Smooth muscle cell (in vitro differentiated cells): ENCODE data around the gene FBLN1. TPM values are rescaled to one million over a fixed set of nuclear protein-coding genes. Genes with fewer than 3 reads are reported as not detected.
"Not testable (repeated sequence)": the region's sequence is repeated elsewhere in the genome, so short reads cannot be mapped to it uniquely, and the experiment has no call there.

Source experiments
- DNase-seq: peaks from one replicate; lab custom pipeline; 2025; ENCODE audit not compliant: unreplicated experiment; lab: John Stamatoyannopoulos, UW
- H2AFZ ChIP-seq: fragments of 200-600 bp; sonication (generic); 2 replicates; pipeline ENCODE4 v1.6.0; 2016; ENCODE audit warnings: antibody characterized with exemption, low read depth, mild to moderate bottlenecking
- H3F3A ChIP-seq: fragments of 200-600 bp; sonication (generic); 2 replicates; pipeline ENCODE4 v1.6.0; 2017; ENCODE audit warnings: antibody characterized with exemption, low read depth
- H3K27ac ChIP-seq: fragments of 200-600 bp; sonication (generic); 2 replicates; pipeline ENCODE4 v1.5.1; 2016; ENCODE audit warnings: low read depth, mild to moderate bottlenecking
- H3K27me3 ChIP-seq: fragments of 200-600 bp; sonication (generic); 2 replicates; pipeline ENCODE4 v1.6.1; 2016; ENCODE audit warnings: low read depth, mild to moderate bottlenecking
- H3K36me3 ChIP-seq: fragments of 200-600 bp; sonication (generic); 2 replicates; pipeline ENCODE4 v1.5.1; 2016; ENCODE audit warnings: low read depth
- H3K4me1 ChIP-seq: fragments of 200-600 bp; sonication (generic); 2 replicates; pipeline ENCODE4 v1.5.1; 2016; ENCODE audit warnings: low read depth
- H3K4me2 ChIP-seq: fragments of 200-600 bp; sonication (generic); 2 replicates; pipeline ENCODE4 v1.6.0; 2016; ENCODE audit warnings: mild to moderate bottlenecking
- H3K4me3 ChIP-seq: fragments of 200-600 bp; sonication (generic); 2 replicates; pipeline ENCODE4 v1.5.1; 2016; ENCODE audit warnings: mild to moderate bottlenecking
- H3K79me2 ChIP-seq: fragments of 200-600 bp; sonication (generic); 2 replicates; pipeline ENCODE4 v1.6.0; 2016; ENCODE audit warnings: low read depth, mild to moderate bottlenecking
- H3K9ac ChIP-seq: fragments of 200-600 bp; sonication (generic); 2 replicates; pipeline ENCODE4 v1.6.0; 2016; ENCODE audit warnings: low read depth
- H3K9me3 ChIP-seq: fragments of 200-600 bp; sonication (generic); replicated peaks from 2 replicates; pipeline ENCODE4 v1.5.1; 2016; ENCODE audit warnings: low read depth
- H4K20me1 ChIP-seq: fragments of 200-600 bp; sonication (generic); 2 replicates; pipeline ENCODE4 v1.6.0; 2016; ENCODE audit warnings: low read depth
- WGBS: methylation state at CpG from one replicate; pipeline ENCODE4 v1.1.7; 2016; ENCODE audit warnings: low lambda C conversion rate; 5-methylcytosine and 5-hydroxymethylcytosine counted together
- polyA plus RNA-seq: library from polyadenylated mRNA; unstranded; fragments of >200 nt; fragmentation: Nextera tagmentation; extraction: Ambion mirVana; gene quantifications from 2 replicates; pipeline ENCODE4 v1.2.1, GENCODE V29; 2016
- total RNA-seq: library from RNA; depleted of rRNA; stranded (reverse); fragments of >200 nt; gene quantifications from 2 replicates; pipeline ENCODE4 v1.2.3, GENCODE V29; 2014
- TF ChIP-seq, protein P1 (sequence below): fragments of 200-600 bp; sonication (generic); IDR thresholded peaks from 2 replicates; pipeline ENCODE4 v1.5.1; 2017; ENCODE audit warnings: borderline replicate concordance, mild to moderate bottlenecking, antibody characterized with exemption; ENCODE audit not compliant: insufficient read depth, poor library complexity, severe bottlenecking

FBLN1 gene
- total and polyA plus RNA-seq, 2 experiments from 2014 or later: 90.9 to 296 TPM

DNA sequence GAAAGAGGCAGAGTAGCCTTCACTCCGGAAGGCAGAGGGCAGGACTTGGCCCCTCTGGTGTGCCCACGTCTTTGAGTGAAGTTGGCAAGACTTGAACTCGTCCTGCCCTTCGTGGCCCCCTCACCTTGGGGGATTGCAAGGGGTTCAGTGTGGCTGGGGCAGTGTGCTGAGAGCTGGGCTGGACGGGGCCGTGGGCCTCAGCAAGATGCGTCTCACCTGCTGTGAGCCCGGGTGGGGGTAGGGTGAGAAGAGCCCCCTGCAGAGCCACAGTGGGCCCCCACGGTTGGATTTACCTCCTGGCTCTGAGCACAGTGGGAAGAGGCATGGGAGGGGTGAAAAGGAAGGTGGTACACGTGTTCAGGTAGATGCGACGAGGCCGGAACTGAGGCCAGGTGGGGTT, 87.6 kb downstream of the FBLN1 start:
- TF ChIP-seq, protein P1, sequence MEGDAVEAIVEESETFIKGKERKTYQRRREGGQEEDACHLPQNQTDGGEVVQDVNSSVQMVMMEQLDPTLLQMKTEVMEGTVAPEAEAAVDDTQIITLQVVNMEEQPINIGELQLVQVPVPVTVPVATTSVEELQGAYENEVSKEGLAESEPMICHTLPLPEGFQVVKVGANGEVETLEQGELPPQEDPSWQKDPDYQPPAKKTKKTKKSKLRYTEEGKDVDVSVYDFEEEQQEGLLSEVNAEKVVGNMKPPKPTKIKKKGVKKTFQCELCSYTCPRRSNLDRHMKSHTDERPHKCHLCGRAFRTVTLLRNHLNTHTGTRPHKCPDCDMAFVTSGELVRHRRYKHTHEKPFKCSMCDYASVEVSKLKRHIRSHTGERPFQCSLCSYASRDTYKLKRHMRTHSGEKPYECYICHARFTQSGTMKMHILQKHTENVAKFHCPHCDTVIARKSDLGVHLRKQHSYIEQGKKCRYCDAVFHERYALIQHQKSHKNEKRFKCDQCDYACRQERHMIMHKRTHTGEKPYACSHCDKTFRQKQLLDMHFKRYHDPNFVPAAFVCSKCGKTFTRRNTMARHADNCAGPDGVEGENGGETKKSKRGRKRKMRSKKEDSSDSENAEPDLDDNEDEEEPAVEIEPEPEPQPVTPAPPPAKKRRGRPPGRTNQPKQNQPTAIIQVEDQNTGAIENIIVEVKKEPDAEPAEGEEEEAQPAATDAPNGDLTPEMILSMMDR: no peak
- Histone ChIP-seq H3F3A (no peaks in the 10 kb centered on the region), H3K79me2 (no peaks in the 10 kb centered on the region), H3K9me3 (no peaks in the 10 kb centered on the region), H3K4me3 (no peak overlapping the region), H2AFZ (no peak overlapping the region), H3K4me1 (peaks cover 12% of the 10 kb centered on the region), H3K27me3 (no peaks in the 10 kb centered on the region), H3K9ac (no peak overlapping the region), H3K36me3 (no peaks in the 10 kb centered on the region), H3K27ac (no peak overlapping the region), H4K20me1 (no peaks in the 10 kb centered on the region), H3K4me2 (no peak overlapping the region)
- 95% methylated on average over 13 of the region's 13 CpGs for WGBS
- DNase-seq: no peak

DNA sequence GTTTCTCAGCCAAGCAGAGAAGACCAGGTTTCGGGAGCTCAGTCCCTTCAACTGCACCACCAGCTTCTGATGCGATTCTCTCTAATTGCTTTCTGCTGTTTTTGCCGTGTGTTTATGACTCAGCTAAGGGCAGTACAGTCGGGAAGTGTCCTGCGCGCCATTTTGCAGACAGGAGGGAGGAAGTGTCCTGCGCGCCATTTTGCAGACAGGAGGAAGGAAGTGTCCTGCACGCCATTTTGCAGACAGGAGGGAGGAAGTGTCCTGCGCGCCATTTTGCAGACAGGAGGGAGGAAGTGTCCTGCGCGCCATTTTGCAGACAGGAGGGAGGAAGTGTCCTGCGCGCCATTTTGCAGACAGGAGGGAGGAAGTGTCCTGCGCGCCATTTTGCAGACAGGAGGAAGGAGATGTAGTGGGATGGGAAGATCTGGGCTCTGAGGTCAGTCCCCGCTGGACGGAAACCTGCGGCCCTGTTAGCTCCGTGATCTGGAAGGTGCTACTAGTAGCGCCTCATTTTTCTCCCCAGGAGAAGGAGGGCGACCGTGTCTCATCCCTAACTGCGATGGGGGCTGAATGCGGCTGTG, 89.0 kb downstream of the FBLN1 start:
- not testable (repeated sequence) for H3K9me3 ChIP-seq, H3K79me2 ChIP-seq, DNase-seq, H4K20me1 ChIP-seq, H3K4me2 ChIP-seq, H3K27ac ChIP-seq, H3K9ac ChIP-seq, H3F3A ChIP-seq, H3K4me3 ChIP-seq, H3K27me3 ChIP-seq, H3K36me3 ChIP-seq, H2AFZ ChIP-seq
- H3K4me1 ChIP-seq: peaks cover 12% of the 10 kb centered on the region
- 96% methylated on average over 26 of the region's 26 CpGs for WGBS

DNA sequence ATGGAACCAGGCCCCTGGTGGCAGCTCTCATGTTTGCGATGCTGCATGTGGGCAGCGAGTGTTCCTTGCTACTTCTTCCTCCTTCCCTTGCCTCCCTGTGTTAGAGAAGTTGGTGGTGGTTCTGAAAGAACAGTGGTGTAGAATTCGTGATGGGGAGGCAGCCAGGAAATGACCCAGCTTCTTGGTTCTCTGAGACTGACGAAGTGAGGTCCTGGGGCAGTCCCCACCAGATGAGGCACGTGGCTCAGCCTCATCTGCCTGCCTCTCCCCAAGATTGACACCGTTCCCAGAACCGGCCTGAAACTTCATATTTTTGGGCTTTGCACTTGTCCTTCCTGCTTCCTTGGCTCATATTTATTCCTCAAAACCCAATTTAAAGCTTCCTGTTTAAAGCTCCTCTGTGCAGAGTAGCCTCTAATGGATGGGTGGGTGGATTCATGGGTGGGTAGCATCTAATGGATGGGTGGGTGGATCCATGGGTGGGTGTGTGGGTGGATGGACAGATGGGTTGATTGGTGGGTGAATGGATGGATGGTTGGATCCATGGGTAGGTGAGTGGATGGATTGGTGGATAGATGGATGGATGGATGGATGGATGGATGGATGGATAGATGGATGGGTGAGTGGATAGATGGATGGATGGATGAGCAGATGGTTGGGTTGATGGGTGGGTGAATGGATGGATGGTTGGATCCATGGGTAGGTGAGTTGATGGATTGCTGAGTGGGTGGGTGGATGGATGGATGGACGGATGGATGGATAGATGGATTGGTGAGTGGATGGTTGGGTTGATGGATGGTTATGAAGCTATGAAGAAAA, 91.6 kb downstream of the FBLN1 start:
- H4K20me1 ChIP-seq: no peaks in the 10 kb centered on the region
- no peak overlapping the region for H3K4me3 ChIP-seq
- no peak overlapping the region for H3K27ac ChIP-seq
- no peaks in the 10 kb centered on the region for H3F3A ChIP-seq
- H3K27me3 ChIP-seq: no peaks in the 10 kb centered on the region
- no peaks in the 10 kb centered on the region for H3K79me2 ChIP-seq
- H3K4me1 ChIP-seq: no peaks in the 10 kb centered on the region
- DNase-seq: no peak
- H3K4me2 ChIP-seq: no peak overlapping the region
- no peaks in the 10 kb centered on the region for H3K9me3 ChIP-seq
- H3K9ac ChIP-seq: no peak overlapping the region
- no peaks in the 10 kb centered on the region for H3K36me3 ChIP-seq
- TF ChIP-seq, protein P1: no peak
- H2AFZ ChIP-seq: no peak overlapping the region
- WGBS: 81% methylated on average over 8 of the region's 8 CpGs

DNA sequence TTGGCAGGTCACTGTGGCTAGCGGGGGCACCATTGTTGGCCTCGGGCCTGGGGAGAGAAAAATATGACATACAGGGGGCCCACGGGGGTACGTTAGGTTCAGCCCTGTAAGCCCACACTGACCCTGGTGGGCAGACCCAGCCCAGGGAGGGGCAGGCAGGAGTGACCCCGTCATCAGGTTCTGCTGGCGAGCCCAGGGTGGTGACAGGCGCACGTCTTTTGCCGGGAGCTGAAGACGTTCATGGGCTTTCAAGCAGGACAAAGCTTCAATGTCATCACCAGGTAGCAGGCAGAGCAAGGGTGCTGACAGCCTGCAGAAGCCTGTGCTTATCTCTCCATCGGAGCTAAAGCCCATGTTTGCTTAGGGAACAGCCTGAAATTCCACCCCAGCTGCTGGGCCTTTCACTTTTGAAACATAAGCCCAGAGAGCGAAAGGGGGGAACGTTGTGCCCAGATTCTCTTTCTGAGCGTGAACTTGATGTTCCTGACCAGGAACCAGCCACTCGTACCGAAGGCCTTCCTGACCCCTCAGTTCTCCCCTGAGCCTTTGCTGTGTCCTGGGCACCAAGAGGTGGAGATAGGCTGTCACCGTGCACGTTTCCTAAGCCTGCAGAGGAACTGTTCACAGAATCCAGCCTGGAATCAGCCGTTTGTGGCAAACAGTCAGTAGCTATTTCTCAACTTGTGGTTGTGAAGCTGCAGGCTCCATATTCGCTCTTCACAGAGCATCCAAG, 94.9 kb downstream of the FBLN1 start:
- Histone ChIP-seq H3K36me3 (no peaks in the 10 kb centered on the region), H3K4me2 (no peak overlapping the region), H3K4me1 (no peaks in the 10 kb centered on the region), H3K27ac (no peak overlapping the region), H3K4me3 (no peak overlapping the region), H3K9me3 (no peaks in the 10 kb centered on the region), H3K79me2 (no peaks in the 10 kb centered on the region), H4K20me1 (no peaks in the 10 kb centered on the region), H2AFZ (no peak overlapping the region), H3K9ac (no peak overlapping the region), H3K27me3 (no peaks in the 10 kb centered on the region), H3F3A (no peaks in the 10 kb centered on the region)
- TF ChIP-seq, protein P1: no peak
- WGBS: 72% methylated on average over 20 of the region's 20 CpGs
- no peak for DNase-seq
